Activated T-cell treated with anti-CD3 and anti-CD28 coated beads, Interleukin-2, amount 50 U/mL, for 24 hours (primary cell): ENCODE data around the gene RCCD1.
"Not testable (repeated sequence)": the region's sequence is repeated elsewhere in the genome, so short reads cannot be mapped to it uniquely, and the experiment has no call there.

Experiments used
- DNase-seq: peaks from one replicate; pipeline ENCODE4 v3.0.0-alpha.2; 2020
- H3K27ac Mint-ChIP-seq: 2 replicates; pipeline ENCODE4 v1.8.0; 2020; ENCODE audit warnings: mild to moderate bottlenecking, mixed read lengths
- H3K27me3 Mint-ChIP-seq: 2 replicates; pipeline ENCODE4 v1.8.0; 2020; ENCODE audit warnings: mixed read lengths
- H3K36me3 Mint-ChIP-seq: 2 replicates; pipeline ENCODE4 v1.8.0; 2020; ENCODE audit warnings: low read depth, mixed read lengths
- H3K4me1 Mint-ChIP-seq: 2 replicates; pipeline ENCODE4 v1.8.0; 2020; ENCODE audit warnings: low read depth, mixed read lengths
- H3K4me3 Mint-ChIP-seq: 2 replicates; pipeline ENCODE4 v1.8.0; 2020; ENCODE audit warnings: mild to moderate bottlenecking, moderate library complexity, mixed read lengths
- H3K9me3 Mint-ChIP-seq: 2 replicates; pipeline ENCODE4 v1.8.0; 2020; ENCODE audit warnings: mixed read lengths

The RCCD1 gene

GRCh38 chr15:90914305-90915080 is 40.2 kb upstream of the RCCD1 start:
- no peak overlapping the region for H3K27ac Mint-ChIP-seq
- no peaks in the 10 kb centered on the region for H3K9me3 Mint-ChIP-seq
- DNase-seq, result no peak
- H3K4me3 Mint-ChIP-seq, result no peak overlapping the region
- no peaks in the 10 kb centered on the region for H3K27me3 Mint-ChIP-seq
- no peaks in the 10 kb centered on the region for H3K4me1 Mint-ChIP-seq
- peaks cover 100% of the 10 kb centered on the region for H3K36me3 Mint-ChIP-seq

- Mint-ChIP-seq H3K4me1 (no peaks in the 10 kb centered on the region), H3K4me3 (no peak overlapping the region), H3K9me3 (no peaks in the 10 kb centered on the region), H3K27ac (peak overlapping the region; percentile 47), H3K36me3 (peaks cover 100% of the 10 kb centered on the region), H3K27me3 (no peaks in the 10 kb centered on the region)
- DNase-seq, result no peak
These were observed 39.4 kb upstream of the RCCD1 start for GRCh38 chr15:90915216-90915807.

- H3K4me3 Mint-ChIP-seq, result no peak overlapping the region
- H3K36me3 Mint-ChIP-seq, result peaks cover 100% of the 10 kb centered on the region
- no peaks in the 10 kb centered on the region for H3K27me3 Mint-ChIP-seq
- no peak for DNase-seq
- H3K27ac Mint-ChIP-seq, result peak overlapping the region; percentile 29
- no peaks in the 10 kb centered on the region for H3K9me3 Mint-ChIP-seq
- no peaks in the 10 kb centered on the region for H3K4me1 Mint-ChIP-seq
These were observed 38.8 kb upstream of the RCCD1 start for GRCh38 chr15:90915808-90916440.

GRCh38 chr15:90916461-90916860 is 38.2 kb upstream of the RCCD1 start:
- Mint-ChIP-seq H3K4me1 (no peaks in the 10 kb centered on the region), H3K27ac (no peak overlapping the region), H3K27me3 (no peaks in the 10 kb centered on the region), H3K4me3 (no peak overlapping the region), H3K9me3 (no peaks in the 10 kb centered on the region), H3K36me3 (peaks cover 100% of the 10 kb centered on the region)
- DNase-seq, result no peak

GRCh38 chr15:90917569-90917968 is 37.1 kb upstream of the RCCD1 start:
- Mint-ChIP-seq H3K27ac (peak overlapping the region; percentile 9), H3K27me3 (no peaks in the 10 kb centered on the region), H3K4me1 (peaks cover 9% of the 10 kb centered on the region), H3K9me3 (no peaks in the 10 kb centered on the region), H3K36me3 (peaks cover 98% of the 10 kb centered on the region), H3K4me3 (no peak overlapping the region)
- DNase-seq, result no peak

- DNase-seq, result no peak
- Mint-ChIP-seq H3K27ac (no peak overlapping the region), H3K4me1 (peaks cover 15% of the 10 kb centered on the region), H3K9me3 (no peaks in the 10 kb centered on the region), H3K36me3 (peaks cover 96% of the 10 kb centered on the region), H3K27me3 (no peaks in the 10 kb centered on the region), H3K4me3 (no peak overlapping the region)
These were observed 36.5 kb upstream of the RCCD1 start for GRCh38 chr15:90918034-90918788.

GRCh38 chr15:90918835-90919234 is 35.8 kb upstream of the RCCD1 start:
- H3K36me3 Mint-ChIP-seq, result peaks cover 94% of the 10 kb centered on the region
- no peak overlapping the region for H3K4me3 Mint-ChIP-seq

GRCh38 chr15:90921887-90922286 is 32.8 kb upstream of the RCCD1 start:
- Mint-ChIP-seq H3K27ac (peak overlapping the region; percentile 86), H3K36me3 (peaks cover 73% of the 10 kb centered on the region), H3K4me3 (no peak overlapping the region), H3K4me1 (peaks cover 32% of the 10 kb centered on the region), H3K9me3 (no peaks in the 10 kb centered on the region), H3K27me3 (no peaks in the 10 kb centered on the region)
- no peak for DNase-seq

More at GRCh38 chr15:90918835-90919234, 35.8 kb upstream of the RCCD1 start:
- Mint-ChIP-seq H3K4me1 (peaks cover 20% of the 10 kb centered on the region), H3K9me3 (no peaks in the 10 kb centered on the region), H3K27ac (no peak overlapping the region), H3K27me3 (no peaks in the 10 kb centered on the region)
- DNase-seq, result no peak

GRCh38 chr15:90922712-90923322 is 31.9 kb upstream of the RCCD1 start:
- peak; percentile 46 for DNase-seq
- H3K4me3 Mint-ChIP-seq, H3K9me3 Mint-ChIP-seq, H3K27me3 Mint-ChIP-seq: not testable (repeated sequence)
- H3K36me3 Mint-ChIP-seq, result peaks cover 64% of the 10 kb centered on the region
- peak overlapping the region; percentile 86 for H3K27ac Mint-ChIP-seq
- H3K4me1 Mint-ChIP-seq, result peaks cover 32% of the 10 kb centered on the region

- H3K4me3 Mint-ChIP-seq, result no peak overlapping the region
- H3K36me3 Mint-ChIP-seq, result peaks cover 49% of the 10 kb centered on the region
- H3K4me1 Mint-ChIP-seq, result peaks cover 38% of the 10 kb centered on the region
- DNase-seq, result no peak
- peak overlapping the region; percentile 86 for H3K27ac Mint-ChIP-seq
- H3K9me3 Mint-ChIP-seq, result no peaks in the 10 kb centered on the region
- no peaks in the 10 kb centered on the region for H3K27me3 Mint-ChIP-seq
These were observed 30.3 kb upstream of the RCCD1 start for GRCh38 chr15:90924375-90924774.

GRCh38 chr15:90926766-90927165 is 27.9 kb upstream of the RCCD1 start:
- H3K27ac Mint-ChIP-seq, H3K27me3 Mint-ChIP-seq, H3K9me3 Mint-ChIP-seq, DNase-seq, H3K4me3 Mint-ChIP-seq: not testable (repeated sequence)
- Mint-ChIP-seq H3K4me1 (peaks cover 56% of the 10 kb centered on the region), H3K36me3 (peaks cover 47% of the 10 kb centered on the region)

- not testable (repeated sequence) for H3K27me3 Mint-ChIP-seq, H3K9me3 Mint-ChIP-seq, DNase-seq
- H3K27ac Mint-ChIP-seq, result peak overlapping the region; percentile 35
- peaks cover 38% of the 10 kb centered on the region for H3K36me3 Mint-ChIP-seq
- peak overlapping the region; percentile 56 for H3K4me3 Mint-ChIP-seq
- H3K4me1 Mint-ChIP-seq, result peaks cover 50% of the 10 kb centered on the region
These were observed 26.6 kb upstream of the RCCD1 start for GRCh38 chr15:90928106-90928505.

GRCh38 chr15:90929246-90930019 is 25.3 kb upstream of the RCCD1 start:
- DNase-seq, result no peak
- peaks cover 49% of the 10 kb centered on the region for H3K4me1 Mint-ChIP-seq
- H3K36me3 Mint-ChIP-seq, result peaks cover 29% of the 10 kb centered on the region
- H3K27ac Mint-ChIP-seq, result peak overlapping the region; percentile 99
- peak overlapping the region; percentile 97 for H3K4me3 Mint-ChIP-seq
- no peaks in the 10 kb centered on the region for H3K27me3 Mint-ChIP-seq
- H3K9me3 Mint-ChIP-seq, result no peaks in the 10 kb centered on the region
